Tibial artery (tissue), 4 donors: Measurements from ENCODE around the gene KEL.

Experiments used
- DNase-seq, 2 donors: peaks; one replicate each; pipeline ENCODE4 v3.0.0-alpha.2; 2019
- H3K27ac ChIP-seq, 2 donors: fragments of 200-600 bp; sonication (generic) in 1 of 2; 1 replicate in 1 of 2; 2 replicates in 1 of 2; pipeline ENCODE4 v1.5.1; 2018 to 2019; ENCODE audit warnings: mild to moderate bottlenecking in 1 of 2
- H3K27me3 ChIP-seq, 2 donors: fragments of 200-600 bp; sonication (generic) in 1 of 2; one replicate each; pipeline versions ENCODE4 v1.5.1 to v1.6.0; 2016 to 2019
- H3K36me3 ChIP-seq, 3 donors: fragments of 200-600 bp; sonication (generic) in 2 of 3; one replicate each; pipeline ENCODE4 v1.5.1; 2016 to 2019; ENCODE audit warnings: mild to moderate bottlenecking in 2 of 3
- H3K4me1 ChIP-seq, 4 donors: fragments of 200-600 bp; sonication (generic) in 2 of 4; 1 replicate in 3 of 4; 2 replicates in 1 of 4; pipeline ENCODE4 v1.5.1; 2016 to 2019
- H3K4me3 ChIP-seq, 2 donors: fragments of 200-600 bp; sonication (generic) in 1 of 2; 1 replicate in 1 of 2; 2 replicates in 1 of 2; pipeline ENCODE4 v1.5.1; 2018 to 2019; ENCODE audit warnings: mild to moderate bottlenecking in 2 of 2
- H3K9me3 ChIP-seq, 3 donors: fragments of 200-600 bp; sonication (generic) in 1 of 3; one replicate each; pipeline ENCODE4 v1.5.1; 2016 to 2019
- intact Hi-C: fragments of 100-400 bp; cut with DNase I; formaldehyde crosslinking; loops from one replicate; pipeline ENCODE4 v1.15.0; 2023; ENCODE audit warnings: low total_unique reads
- TF ChIP-seq, protein P1 (sequence below), 2 experiments: fragments of 200-600 bp in 1 of 2; fragments of 450-650 bp in 1 of 2; IDR thresholded peaks; one replicate each; pipeline ENCODE4 v1.5.1; 2017 to 2019; ENCODE audit warnings: antibody characterized with exemption in 2 of 2, mild to moderate bottlenecking in 1 of 2, moderate library complexity in 1 of 2

KEL gene

DNA sequence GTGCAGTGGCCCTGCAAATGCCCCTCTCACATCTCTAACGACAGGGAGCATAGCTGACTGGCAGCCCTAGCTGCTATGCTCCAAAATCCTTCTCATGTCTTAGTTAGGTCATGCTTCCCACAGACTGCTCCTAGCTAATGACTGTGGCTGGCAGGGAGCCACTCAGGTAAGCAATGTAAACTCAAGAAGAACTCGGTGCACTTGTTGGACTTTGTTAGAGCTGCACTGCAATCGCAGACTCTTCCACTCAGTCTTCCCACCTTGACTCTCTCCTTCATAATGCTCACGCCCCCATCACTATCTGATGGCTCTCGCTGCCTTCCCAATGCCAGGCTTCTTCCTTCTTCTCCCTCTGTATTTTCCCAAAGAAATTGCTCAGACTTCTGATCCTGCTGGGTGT, 40.7 kb upstream of the KEL start:
- no peak overlapping the region for H3K27ac ChIP-seq
- TF ChIP-seq, protein P1, sequence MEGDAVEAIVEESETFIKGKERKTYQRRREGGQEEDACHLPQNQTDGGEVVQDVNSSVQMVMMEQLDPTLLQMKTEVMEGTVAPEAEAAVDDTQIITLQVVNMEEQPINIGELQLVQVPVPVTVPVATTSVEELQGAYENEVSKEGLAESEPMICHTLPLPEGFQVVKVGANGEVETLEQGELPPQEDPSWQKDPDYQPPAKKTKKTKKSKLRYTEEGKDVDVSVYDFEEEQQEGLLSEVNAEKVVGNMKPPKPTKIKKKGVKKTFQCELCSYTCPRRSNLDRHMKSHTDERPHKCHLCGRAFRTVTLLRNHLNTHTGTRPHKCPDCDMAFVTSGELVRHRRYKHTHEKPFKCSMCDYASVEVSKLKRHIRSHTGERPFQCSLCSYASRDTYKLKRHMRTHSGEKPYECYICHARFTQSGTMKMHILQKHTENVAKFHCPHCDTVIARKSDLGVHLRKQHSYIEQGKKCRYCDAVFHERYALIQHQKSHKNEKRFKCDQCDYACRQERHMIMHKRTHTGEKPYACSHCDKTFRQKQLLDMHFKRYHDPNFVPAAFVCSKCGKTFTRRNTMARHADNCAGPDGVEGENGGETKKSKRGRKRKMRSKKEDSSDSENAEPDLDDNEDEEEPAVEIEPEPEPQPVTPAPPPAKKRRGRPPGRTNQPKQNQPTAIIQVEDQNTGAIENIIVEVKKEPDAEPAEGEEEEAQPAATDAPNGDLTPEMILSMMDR (IDR thresholded peaks at IDR 0.05): no peak
- H3K36me3 ChIP-seq: no peaks in the 10 kb centered on the region
- no peak overlapping the region for H3K4me3 ChIP-seq
- DNase-seq: no peak
- intact Hi-C loops: loop anchor here (2.0 kb wide), 1 partner anchor 148 kb away; the partner anchor contains the start of gene EPHB6
- H3K9me3 ChIP-seq: no peaks in the 10 kb centered on the region
- no peaks in the 10 kb centered on the region for H3K27me3 ChIP-seq
- H3K4me1 ChIP-seq: peaks cover 0 to 4% (median 0%) of the 10 kb centered on the region in 4 donors

DNA sequence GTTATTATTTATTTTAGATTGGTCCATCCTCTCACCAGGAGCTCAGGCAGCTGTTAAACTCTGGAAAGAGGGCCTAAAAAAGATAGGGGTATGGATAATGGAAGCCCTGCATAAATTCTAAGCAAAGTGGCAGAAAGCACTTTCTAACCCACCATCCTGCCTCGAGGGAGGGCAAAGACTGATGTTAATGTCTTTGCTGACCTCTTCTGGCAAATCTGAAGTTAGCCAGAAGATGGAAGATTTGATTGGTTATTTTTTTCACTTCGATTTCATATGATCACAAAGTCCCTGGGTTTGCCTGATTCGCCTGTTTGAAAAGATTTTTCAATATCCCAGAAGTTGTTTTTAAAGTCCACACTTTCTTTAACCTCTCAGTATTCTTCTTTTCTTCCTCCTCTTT, 39.9 kb upstream of the KEL start:
- Histone ChIP-seq H3K27me3 (no peaks in the 10 kb centered on the region), H3K27ac (no peak overlapping the region), H3K4me1 (peaks cover 0 to 4% (median 0%) of the 10 kb centered on the region in 4 donors), H3K36me3 (no peaks in the 10 kb centered on the region), H3K4me3 (no peak overlapping the region), H3K9me3 (no peaks in the 10 kb centered on the region)
- no peak for DNase-seq
- intact Hi-C loops: loop anchor here (2.0 kb wide), 1 partner anchor 147 kb away; the partner anchor contains the start of gene EPHB6
- TF ChIP-seq, protein P1 (IDR thresholded peaks at IDR 0.05): no peak

DNA sequence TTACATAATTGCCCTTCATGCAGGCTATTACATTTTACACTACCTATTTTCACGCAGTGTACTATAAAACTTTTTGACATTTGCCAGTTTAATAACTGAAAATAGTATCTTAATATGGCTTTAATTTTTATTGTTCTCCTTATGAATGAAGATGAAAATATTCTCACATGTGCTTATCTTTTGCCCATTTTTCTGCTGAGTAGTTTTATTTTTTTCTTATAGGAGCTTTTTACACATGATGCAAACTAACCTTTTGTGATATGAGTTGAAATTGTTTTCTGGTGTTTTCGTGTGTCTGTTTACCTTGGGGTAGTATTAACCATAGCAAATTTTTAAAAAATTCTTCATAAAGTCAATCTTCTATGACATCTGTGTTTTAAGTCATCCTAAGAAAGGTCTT, 38.5 kb upstream of the KEL start:
- TF ChIP-seq, protein P1 (IDR thresholded peaks at IDR 0.05): no peak
- H3K4me1 ChIP-seq: peaks cover 0 to 4% (median 0%) of the 10 kb centered on the region in 4 donors
- H3K36me3 ChIP-seq: no peaks in the 10 kb centered on the region
- H3K4me3 ChIP-seq: no peak overlapping the region
- no peaks in the 10 kb centered on the region for H3K9me3 ChIP-seq
- intact Hi-C loops: no loop called here
- no peaks in the 10 kb centered on the region for H3K27me3 ChIP-seq
- no peak overlapping the region for H3K27ac ChIP-seq
- DNase-seq: no peak

DNA sequence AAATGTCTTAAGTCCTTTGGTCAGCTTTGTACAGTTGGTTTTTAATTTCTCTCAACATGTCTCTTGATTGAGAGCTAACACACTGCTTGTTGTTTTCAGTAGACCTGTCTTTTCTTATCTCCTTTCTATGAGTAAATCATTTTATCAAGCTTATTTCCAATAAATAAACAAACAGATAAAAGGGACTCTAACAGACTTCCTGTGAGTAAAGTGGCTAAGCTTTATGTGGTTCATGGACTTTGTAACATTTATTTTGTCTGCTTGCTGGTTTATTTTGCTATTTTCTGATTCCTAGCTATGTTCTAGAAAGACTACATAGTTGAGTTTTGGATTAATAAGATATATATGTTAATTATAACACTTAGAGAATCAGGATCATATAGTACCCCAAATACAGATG, 37.6 kb upstream of the KEL start:
- intact Hi-C loops: no loop called here
- H3K4me3 ChIP-seq: no peak overlapping the region
- peaks cover 0 to 4% (median 0%) of the 10 kb centered on the region in 4 donors for H3K4me1 ChIP-seq
- H3K9me3 ChIP-seq: no peaks in the 10 kb centered on the region
- TF ChIP-seq, protein P1 (IDR thresholded peaks at IDR 0.05): no peak
- no peaks in the 10 kb centered on the region for H3K27me3 ChIP-seq
- DNase-seq: no peak
- H3K36me3 ChIP-seq: no peaks in the 10 kb centered on the region
- no peak overlapping the region for H3K27ac ChIP-seq

DNA sequence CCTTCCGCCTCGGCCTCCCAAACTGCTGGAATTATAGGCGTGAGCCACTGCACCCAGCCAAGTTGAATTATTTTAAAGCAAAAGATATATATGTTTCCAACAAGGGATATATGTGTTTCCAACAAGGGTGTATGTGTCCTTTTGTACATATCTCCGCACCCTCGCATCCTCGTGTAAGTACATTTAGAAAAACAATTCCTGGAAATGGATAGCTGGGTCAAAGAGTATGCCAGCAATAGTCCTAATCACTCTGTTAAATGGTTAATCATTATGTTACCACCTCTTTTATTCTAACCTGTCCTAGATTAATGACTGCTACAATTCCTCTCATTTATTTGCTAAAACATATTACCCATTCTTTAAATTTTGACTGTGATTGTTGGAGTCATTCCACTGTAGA, 36.8 kb upstream of the KEL start:
- intact Hi-C loops: no loop called here

More for the DNA sequence above, 36.8 kb upstream of the KEL start:
- H3K27me3 ChIP-seq: no peaks in the 10 kb centered on the region
- peaks cover 0 to 4% (median 0%) of the 10 kb centered on the region in 4 donors for H3K4me1 ChIP-seq
- TF ChIP-seq, protein P1 (IDR thresholded peaks at IDR 0.05): no peak
- no peak overlapping the region for H3K4me3 ChIP-seq
- DNase-seq: no peak
- no peaks in the 10 kb centered on the region for H3K9me3 ChIP-seq
- no peak overlapping the region for H3K27ac ChIP-seq
- H3K36me3 ChIP-seq: no peaks in the 10 kb centered on the region
